NCI-H82 (cell line): ENCODE data around the gene POP4.
"Not testable (repeated sequence)": the region's sequence is repeated elsewhere in the genome, so short reads cannot be mapped to it uniquely, and the experiment has no call there.

ENCODE experiments used
- DNase-seq: peaks from one replicate; lab custom pipeline; 2025; lab: John Stamatoyannopoulos, UW

Gene POP4

GRCh38 chr19:29612121-29612520 is 6.0 kb downstream of the POP4 start:
- DNase-seq: no peak

- no peak for DNase-seq
Measured at GRCh38 chr19:29612801-29613595, 6.9 kb downstream of the POP4 start.

GRCh38 chr19:29614046-29614445 is 8.0 kb downstream of the POP4 start:
- DNase-seq: no peak

- DNase-seq: no peak
Measured at GRCh38 chr19:29614780-29615179, 8.7 kb downstream of the POP4 start.

- DNase-seq: no peak
Measured at GRCh38 chr19:29615891-29616425, 9.9 kb downstream of the POP4 start.

GRCh38 chr19:29616541-29616940 is 10.5 kb downstream of the POP4 start:
- no peak for DNase-seq

- no peak for DNase-seq
Measured at GRCh38 chr19:29617366-29618266, 11.5 kb downstream of the POP4 start.

GRCh38 chr19:29618434-29618833 is 12.4 kb downstream of the POP4 start:
- no peak for DNase-seq

- DNase-seq: peak; percentile 64
Measured at GRCh38 chr19:29618871-29619270, 12.8 kb downstream of the POP4 start.

- DNase-seq: no peak
Measured at GRCh38 chr19:29620931-29621351, 14.9 kb downstream of the POP4 start.

- no peak for DNase-seq
Measured at GRCh38 chr19:29622166-29623070, 16.3 kb downstream of the POP4 start.

- no peak for DNase-seq
Measured at GRCh38 chr19:29623726-29624488, 17.8 kb downstream of the POP4 start.

GRCh38 chr19:29624489-29625185 is 18.6 kb downstream of the POP4 start:
- DNase-seq: no peak

- no peak for DNase-seq
Measured at GRCh38 chr19:29625186-29625651, 19.1 kb downstream of the POP4 start.

- no peak for DNase-seq
Measured at GRCh38 chr19:29626386-29626785, 20.3 kb downstream of the POP4 start.

- not testable (repeated sequence) for DNase-seq
Measured at GRCh38 chr19:29626832-29627231, 20.7 kb downstream of the POP4 start.

GRCh38 chr19:29628661-29629385 is 22.7 kb downstream of the POP4 start:
- DNase-seq: no peak

- DNase-seq: no peak
Measured at GRCh38 chr19:29629836-29630534, 23.9 kb downstream of the POP4 start.

GRCh38 chr19:29630655-29631054 is 24.6 kb downstream of the POP4 start:
- DNase-seq: no peak
